ENCODE data around the gene MAP4K2. TPM values are rescaled to one million over a fixed set of nuclear protein-coding genes. Genes with fewer than 3 reads are reported as not detected.

MAP4K2 gene
- total and polyA plus RNA-seq, 4 donors: 5.4 to 29.6 (median 11.1) TPM

GRCh38 chr11:64839887-64840782, 37.1 kb upstream of the MAP4K2 start:
- Histone ChIP-seq H3K4me3 (ENCODE audit: low read length in 2 of 2) (no peak overlapping the region), H3K4me1 (ENCODE audit: control insufficient read depth in 1 of 2, insufficient read depth in 2 of 2, low read length in 2 of 2) (no peaks in the 10 kb centered on the region), H3K36me3 (ENCODE audit: control insufficient read depth in 1 of 2, insufficient read depth in 2 of 2, low read length in 1 of 2) (no peaks in the 10 kb centered on the region), H3K9me3 (ENCODE audit: control insufficient read depth, low read length) (no peaks in the 10 kb centered on the region), H3K27me3 (ENCODE audit: control insufficient read depth in 1 of 2, insufficient read depth in 2 of 2, low read length in 1 of 2) (no peaks in the 10 kb centered on the region), H3K27ac (ENCODE audit: low read depth in 1 of 2, low read length in 2 of 2) (no peak overlapping the region)
- DNase-seq (no peak), ATAC-seq (ENCODE audit: low FRiP score) (no peak)
- intact Hi-C loops (cut with DNase I): loop anchor here (10.0 kb wide), 1 partner anchor 155 kb away; the partner anchor contains the start of gene BATF2 (in 2 of the 2)
- WGBS, 2 donors: 91% methylated on average over 24 of the region's 24 CpGs

DNA sequence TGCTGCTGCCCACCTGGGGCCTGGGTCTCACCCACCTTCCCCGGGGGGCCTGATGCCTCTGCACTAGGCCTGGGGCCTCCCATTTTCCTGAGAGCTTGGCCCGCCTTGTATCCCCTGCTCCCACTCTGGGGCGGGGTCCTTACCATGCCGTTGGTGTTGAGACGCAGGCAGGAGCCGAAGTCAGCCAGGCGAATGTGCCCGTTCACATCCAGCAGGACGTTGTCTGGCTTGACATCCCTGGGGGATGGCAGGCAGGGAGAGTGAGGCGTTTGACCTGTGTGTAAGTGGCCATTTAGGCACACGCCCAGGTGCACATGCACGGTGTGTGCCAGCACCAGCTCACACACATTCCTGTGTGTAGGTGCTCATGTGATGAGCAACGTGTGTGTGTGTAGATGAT, 36.3 kb upstream of the MAP4K2 start:
- Histone ChIP-seq H3K4me1 (ENCODE audit: control insufficient read depth in 1 of 2, insufficient read depth in 2 of 2, low read length in 2 of 2) (no peaks in the 10 kb centered on the region), H3K36me3 (ENCODE audit: control insufficient read depth in 1 of 2, insufficient read depth in 2 of 2, low read length in 1 of 2) (no peaks in the 10 kb centered on the region), H3K27ac (ENCODE audit: low read depth in 1 of 2, low read length in 2 of 2) (no peak overlapping the region), H3K27me3 (ENCODE audit: control insufficient read depth in 1 of 2, insufficient read depth in 2 of 2, low read length in 1 of 2) (no peaks in the 10 kb centered on the region), H3K9me3 (ENCODE audit: control insufficient read depth, low read length) (no peaks in the 10 kb centered on the region), H3K4me3 (ENCODE audit: low read length in 2 of 2) (no peak overlapping the region)
- intact Hi-C loops (cut with DNase I): no loop called here
- no peak for ATAC-seq (ENCODE audit: low FRiP score)
- DNase-seq: no peak
- whole genome bisulfite sequencing, 2 donors: 89 to 94% methylated on average over 12 to 13 of the region's 13 CpGs

- ATAC-seq (ENCODE audit: low FRiP score) (no peak), DNase-seq (no peak)
- Histone ChIP-seq H3K36me3 (ENCODE audit: control insufficient read depth in 1 of 2, insufficient read depth in 2 of 2, low read length in 1 of 2) (no peaks in the 10 kb centered on the region), H3K4me3 (ENCODE audit: low read length in 2 of 2) (no peak overlapping the region), H3K4me1 (ENCODE audit: control insufficient read depth in 1 of 2, insufficient read depth in 2 of 2, low read length in 2 of 2) (no peaks in the 10 kb centered on the region), H3K27ac (ENCODE audit: low read depth in 1 of 2, low read length in 2 of 2) (no peak overlapping the region), H3K9me3 (ENCODE audit: control insufficient read depth, low read length) (no peaks in the 10 kb centered on the region), H3K27me3 (ENCODE audit: control insufficient read depth in 1 of 2, insufficient read depth in 2 of 2, low read length in 1 of 2) (no peaks in the 10 kb centered on the region)
- WGBS, 2 donors: 93 to 94% methylated on average over 26 to 28 of the region's 28 CpGs
- intact Hi-C loops (cut with DNase I): no loop called here
Observed at GRCh38 chr11:64838600-64839334, 35.8 kb upstream of the MAP4K2 start.

GRCh38 chr11:64837887-64838351, 34.9 kb upstream of the MAP4K2 start:
- no peak overlapping the region for H3K4me3 ChIP-seq (ENCODE audit: low read length in 2 of 2)
- H3K4me1 ChIP-seq (ENCODE audit: control insufficient read depth in 1 of 2, insufficient read depth in 2 of 2, low read length in 2 of 2): no peaks in the 10 kb centered on the region
- intact Hi-C loops (cut with DNase I): no loop called here
- H3K27ac ChIP-seq (ENCODE audit: low read depth in 1 of 2, low read length in 2 of 2): no peak overlapping the region
- no peak for ATAC-seq (ENCODE audit: low FRiP score)
- WGBS, 2 donors: 92 to 94% methylated on average over 10 of the region's 10 CpGs
- H3K9me3 ChIP-seq (ENCODE audit: control insufficient read depth, low read length): no peaks in the 10 kb centered on the region
- DNase-seq: no peak
- no peaks in the 10 kb centered on the region for H3K27me3 ChIP-seq (ENCODE audit: control insufficient read depth in 1 of 2, insufficient read depth in 2 of 2, low read length in 1 of 2)
- H3K36me3 ChIP-seq (ENCODE audit: control insufficient read depth in 1 of 2, insufficient read depth in 2 of 2, low read length in 1 of 2): no peaks in the 10 kb centered on the region

- no peak for ATAC-seq (ENCODE audit: low FRiP score)
- 88 to 91% methylated on average over 13 to 16 of the region's 16 CpGs for WGBS, 2 donors
- no peaks in the 10 kb centered on the region for H3K9me3 ChIP-seq (ENCODE audit: control insufficient read depth, low read length)
- no peak overlapping the region for H3K4me3 ChIP-seq (ENCODE audit: low read length in 2 of 2)
- H3K4me1 ChIP-seq (ENCODE audit: control insufficient read depth in 1 of 2, insufficient read depth in 2 of 2, low read length in 2 of 2): no peaks in the 10 kb centered on the region
- intact Hi-C loops (cut with DNase I): no loop called here
- no peak overlapping the region for H3K27ac ChIP-seq (ENCODE audit: low read depth in 1 of 2, low read length in 2 of 2)
- no peaks in the 10 kb centered on the region for H3K27me3 ChIP-seq (ENCODE audit: control insufficient read depth in 1 of 2, insufficient read depth in 2 of 2, low read length in 1 of 2)
- no peak for DNase-seq
- H3K36me3 ChIP-seq (ENCODE audit: control insufficient read depth in 1 of 2, insufficient read depth in 2 of 2, low read length in 1 of 2): no peaks in the 10 kb centered on the region
Observed at GRCh38 chr11:64836448-64837072, 33.5 kb upstream of the MAP4K2 start.

GRCh38 chr11:64835616-64836447, 32.8 kb upstream of the MAP4K2 start:
- intact Hi-C loops (cut with DNase I): no loop called here
- H3K27ac ChIP-seq (ENCODE audit: low read depth in 1 of 2, low read length in 2 of 2): no peak overlapping the region
- DNase-seq (no peak), ATAC-seq (ENCODE audit: low FRiP score) (no peak)
- no peaks in the 10 kb centered on the region for H3K9me3 ChIP-seq (ENCODE audit: control insufficient read depth, low read length)
- no peaks in the 10 kb centered on the region for H3K4me1 ChIP-seq (ENCODE audit: control insufficient read depth in 1 of 2, insufficient read depth in 2 of 2, low read length in 2 of 2)
- 92 to 93% methylated on average over 15 to 17 of the region's 17 CpGs for WGBS, 2 donors
- H3K36me3 ChIP-seq (ENCODE audit: control insufficient read depth in 1 of 2, insufficient read depth in 2 of 2, low read length in 1 of 2): no peaks in the 10 kb centered on the region
- no peak overlapping the region for H3K4me3 ChIP-seq (ENCODE audit: low read length in 2 of 2)
- no peaks in the 10 kb centered on the region for H3K27me3 ChIP-seq (ENCODE audit: control insufficient read depth in 1 of 2, insufficient read depth in 2 of 2, low read length in 1 of 2)

DNA sequence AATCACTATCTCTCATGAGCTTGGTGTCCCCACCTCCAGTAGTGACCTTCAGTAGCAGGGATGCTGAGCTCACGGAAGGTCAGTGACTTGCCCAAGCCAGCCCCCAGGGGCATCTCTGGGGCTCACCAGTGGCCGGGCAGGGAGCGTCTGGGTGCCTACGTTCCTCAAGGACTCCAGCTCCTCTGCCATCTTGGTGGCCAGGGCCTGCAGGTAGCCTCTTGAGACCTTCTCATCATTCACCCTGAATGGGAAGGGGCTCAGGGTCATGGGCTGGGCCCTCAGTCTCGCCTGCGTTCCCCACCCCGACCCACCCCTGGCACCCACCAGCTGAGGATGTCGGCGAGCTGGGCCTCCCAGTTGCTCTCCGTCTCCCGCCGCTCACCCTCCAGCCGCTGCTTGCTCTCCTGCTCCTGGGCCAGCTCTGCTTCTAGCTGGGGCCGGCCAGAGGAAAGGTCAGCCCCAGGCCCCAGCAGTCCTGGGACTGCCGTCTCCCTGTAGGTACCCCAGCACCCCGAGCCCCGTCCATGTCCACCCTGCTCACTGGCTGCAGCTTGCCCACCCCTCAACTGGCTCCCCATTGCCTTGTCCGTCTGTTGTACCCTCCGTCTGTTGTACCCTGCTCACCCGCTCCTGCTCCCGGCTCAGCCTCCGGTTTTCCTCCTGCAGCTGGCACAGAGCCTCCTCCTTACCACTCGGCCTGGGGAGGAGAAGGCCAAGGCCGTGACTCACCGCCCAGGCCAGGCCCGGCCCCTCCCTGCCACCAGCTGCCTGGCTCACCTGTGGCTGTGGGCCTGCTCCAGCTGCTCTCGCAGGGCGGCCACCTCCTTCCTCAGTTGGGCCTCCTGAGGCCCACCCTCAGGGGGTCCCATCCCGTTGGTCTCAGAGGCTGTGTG, 32.0 kb upstream of the MAP4K2 start:
- WGBS, 2 donors: 66 to 70% methylated on average over 26 to 29 of the region's 29 CpGs
- DNase-seq (no peak), ATAC-seq (ENCODE audit: low FRiP score) (no peak)
- Histone ChIP-seq H3K9me3 (ENCODE audit: control insufficient read depth, low read length) (no peaks in the 10 kb centered on the region), H3K27me3 (ENCODE audit: control insufficient read depth in 1 of 2, insufficient read depth in 2 of 2, low read length in 1 of 2) (no peaks in the 10 kb centered on the region), H3K4me3 (ENCODE audit: low read length in 2 of 2) (no peak overlapping the region), H3K36me3 (ENCODE audit: control insufficient read depth in 1 of 2, insufficient read depth in 2 of 2, low read length in 1 of 2) (no peaks in the 10 kb centered on the region), H3K27ac (ENCODE audit: low read depth in 1 of 2, low read length in 2 of 2) (no peak overlapping the region), H3K4me1 (ENCODE audit: control insufficient read depth in 1 of 2, insufficient read depth in 2 of 2, low read length in 2 of 2) (no peaks in the 10 kb centered on the region)
- intact Hi-C loops (cut with DNase I): no loop called here
